22Rv1 (cell line): ENCODE measurements around the gene SNCAIP.

ENCODE experiments used
- ZFX ChIP-seq: fragments of 450-650 bp; IDR thresholded peaks from 2 replicates; pipeline ENCODE4 v1.6.1; 2017; ENCODE audit warnings: antibody characterized with exemption, borderline replicate concordance
- TF ChIP-seq, protein P1 (sequence below): fragments of 450-650 bp; IDR thresholded peaks from 2 replicates; pipeline ENCODE4 v1.5.1; 2017; ENCODE audit warnings: mild to moderate bottlenecking

DNA sequence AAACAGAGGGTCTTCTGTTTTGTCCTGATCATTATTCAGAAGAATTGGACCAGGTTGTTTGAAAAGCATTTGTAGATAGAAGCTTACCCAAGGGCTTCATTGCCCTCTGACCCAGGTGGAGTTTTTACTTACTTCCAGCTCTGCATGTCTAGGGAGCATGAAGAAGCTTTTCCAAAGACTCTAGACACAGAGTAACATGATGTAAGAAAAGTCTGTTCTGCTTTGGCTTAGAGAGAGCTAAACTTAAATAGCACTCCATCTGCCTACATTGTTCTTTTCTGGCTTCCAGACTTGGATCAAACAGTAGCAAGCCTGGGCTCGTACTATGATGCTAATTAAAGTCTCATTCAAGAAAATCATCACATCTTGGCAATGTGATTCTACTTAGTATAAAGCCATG, 112.1 kb downstream of the SNCAIP start:
- TF ChIP-seq, protein P1, sequence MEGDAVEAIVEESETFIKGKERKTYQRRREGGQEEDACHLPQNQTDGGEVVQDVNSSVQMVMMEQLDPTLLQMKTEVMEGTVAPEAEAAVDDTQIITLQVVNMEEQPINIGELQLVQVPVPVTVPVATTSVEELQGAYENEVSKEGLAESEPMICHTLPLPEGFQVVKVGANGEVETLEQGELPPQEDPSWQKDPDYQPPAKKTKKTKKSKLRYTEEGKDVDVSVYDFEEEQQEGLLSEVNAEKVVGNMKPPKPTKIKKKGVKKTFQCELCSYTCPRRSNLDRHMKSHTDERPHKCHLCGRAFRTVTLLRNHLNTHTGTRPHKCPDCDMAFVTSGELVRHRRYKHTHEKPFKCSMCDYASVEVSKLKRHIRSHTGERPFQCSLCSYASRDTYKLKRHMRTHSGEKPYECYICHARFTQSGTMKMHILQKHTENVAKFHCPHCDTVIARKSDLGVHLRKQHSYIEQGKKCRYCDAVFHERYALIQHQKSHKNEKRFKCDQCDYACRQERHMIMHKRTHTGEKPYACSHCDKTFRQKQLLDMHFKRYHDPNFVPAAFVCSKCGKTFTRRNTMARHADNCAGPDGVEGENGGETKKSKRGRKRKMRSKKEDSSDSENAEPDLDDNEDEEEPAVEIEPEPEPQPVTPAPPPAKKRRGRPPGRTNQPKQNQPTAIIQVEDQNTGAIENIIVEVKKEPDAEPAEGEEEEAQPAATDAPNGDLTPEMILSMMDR, result no peak
- no peak for TF ChIP-seq ZFX
